ENCODE results near the gene GRID2IP. TPM values are rescaled to one million over a fixed set of nuclear protein-coding genes. Genes with fewer than 3 reads are reported as not detected.

Gene GRID2IP
- total and polyA plus RNA-seq, 2 donors from 2014 or later: 0.11 to 0.76 TPM

GRCh38 chr7:6482307-6482706, 69.0 kb downstream of the GRID2IP start:
- peak in 1 of 5 donors; percentile 19 for DNase-seq
- intact Hi-C loops (cut with DNase I): no loop called here
- Histone ChIP-seq H3K4me1 (ENCODE audit: control insufficient read depth in 2 of 3, insufficient read depth in 2 of 3, low read depth in 1 of 3, low read length in 3 of 3) (peaks cover 2 to 16% (median 15%) of the 10 kb centered on the region in 3 donors), H3K27ac (ENCODE audit: low read depth in 2 of 2, low read length in 2 of 2) (no peak overlapping the region), H3K9me3 (ENCODE audit: control insufficient read depth in 2 of 3, insufficient read depth in 1 of 3, low read length in 3 of 3) (no peaks in the 10 kb centered on the region), H3K36me3 (ENCODE audit: control insufficient read depth in 2 of 3, insufficient read depth in 3 of 3, low read length in 3 of 3) (peaks cover 0 to 6% (median 2%) of the 10 kb centered on the region in 3 donors), H3K27me3 (ENCODE audit: control insufficient read depth, insufficient read depth, low read length) (no peaks in the 10 kb centered on the region), H3K9ac (ENCODE audit: low read length in 3 of 3) (peak overlapping the region in 1 of 3 donors; percentile 5), H3K4me3 (ENCODE audit: low read length in 3 of 3) (peak overlapping the region; percentile 59 to 91 (median 91))
- no peak for FAIRE-seq
- no peak for TF ChIP-seq CTCF (IDR thresholded peaks at IDR 0.05; ENCODE audit: borderline replicate concordance, extremely low read depth, insufficient read depth)

DNA sequence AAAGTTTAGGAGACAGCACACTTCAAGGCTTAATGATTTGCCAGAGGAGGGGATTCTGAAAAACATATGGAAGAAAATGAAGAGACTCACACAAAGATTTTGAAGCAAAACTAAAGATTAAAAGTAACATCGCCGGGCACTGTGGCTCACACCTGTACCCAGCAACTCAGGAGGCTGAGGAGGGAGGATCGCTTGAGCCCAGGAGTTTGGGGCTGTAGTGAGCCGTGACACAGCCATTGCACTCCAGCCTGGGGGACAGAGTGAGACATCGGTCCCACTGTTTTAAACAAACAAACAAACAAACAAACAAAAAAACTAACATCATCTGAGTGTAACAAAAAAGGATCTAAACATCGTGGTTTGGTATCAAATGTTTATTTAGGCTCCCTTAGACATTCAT, 69.8 kb downstream of the GRID2IP start:
- peaks cover 2 to 21% (median 16%) of the 10 kb centered on the region in 3 donors for H3K4me1 ChIP-seq (ENCODE audit: control insufficient read depth in 2 of 3, insufficient read depth in 2 of 3, low read depth in 1 of 3, low read length in 3 of 3)
- H3K27ac ChIP-seq (ENCODE audit: low read depth in 2 of 2, low read length in 2 of 2): peak overlapping the region in 1 of 2 donors; percentile 18
- intact Hi-C loops (cut with DNase I): no loop called here
- no peak for TF ChIP-seq CTCF (IDR thresholded peaks at IDR 0.05; ENCODE audit: borderline replicate concordance, extremely low read depth, insufficient read depth)
- no peaks in the 10 kb centered on the region for H3K27me3 ChIP-seq (ENCODE audit: control insufficient read depth, insufficient read depth, low read length)
- peak overlapping the region in 1 of 3 donors; percentile 28 for H3K4me3 ChIP-seq (ENCODE audit: low read length in 3 of 3)
- FAIRE-seq: no peak
- DNase-seq: no peak
- no peak overlapping the region for H3K9ac ChIP-seq (ENCODE audit: low read length in 3 of 3)
- H3K9me3 ChIP-seq (ENCODE audit: control insufficient read depth in 2 of 3, insufficient read depth in 1 of 3, low read length in 3 of 3): no peaks in the 10 kb centered on the region
- peaks cover 0 to 6% (median 2%) of the 10 kb centered on the region in 3 donors for H3K36me3 ChIP-seq (ENCODE audit: control insufficient read depth in 2 of 3, insufficient read depth in 3 of 3, low read length in 3 of 3)

DNA sequence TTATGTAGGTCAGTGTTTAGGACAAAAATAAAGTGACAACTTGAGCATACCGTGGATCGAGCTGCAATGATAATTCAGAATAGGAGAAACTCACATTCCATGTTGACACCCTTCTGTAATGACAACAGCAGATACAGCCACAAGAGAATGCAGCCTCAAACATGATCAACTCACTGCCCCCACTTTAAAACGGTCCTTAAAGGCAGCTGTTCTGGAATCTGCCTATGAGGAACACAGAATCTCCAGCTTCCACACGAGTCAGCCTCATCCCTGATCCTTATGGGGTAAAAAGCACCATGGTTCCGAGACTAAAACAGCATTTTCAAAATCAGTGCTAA, 71.0 kb downstream of the GRID2IP start:
- Histone ChIP-seq H3K9me3 (ENCODE audit: control insufficient read depth in 2 of 3, insufficient read depth in 1 of 3, low read length in 3 of 3) (no peaks in the 10 kb centered on the region), H3K27ac (ENCODE audit: low read depth in 2 of 2, low read length in 2 of 2) (no peak overlapping the region), H3K27me3 (ENCODE audit: control insufficient read depth, insufficient read depth, low read length) (no peaks in the 10 kb centered on the region), H3K9ac (ENCODE audit: low read length in 3 of 3) (peak overlapping the region in 1 of 3 donors; percentile 8), H3K4me1 (ENCODE audit: control insufficient read depth in 2 of 3, insufficient read depth in 2 of 3, low read depth in 1 of 3, low read length in 3 of 3) (peaks cover 2 to 22% (median 16%) of the 10 kb centered on the region in 3 donors), H3K4me3 (ENCODE audit: low read length in 3 of 3) (peak overlapping the region in 2 of 3 donors; percentile 0), H3K36me3 (ENCODE audit: control insufficient read depth in 2 of 3, insufficient read depth in 3 of 3, low read length in 3 of 3) (peaks cover 0 to 6% (median 2%) of the 10 kb centered on the region in 3 donors)
- DNase-seq (no peak), FAIRE-seq (no peak)
- no peak for TF ChIP-seq CTCF (IDR thresholded peaks at IDR 0.05; ENCODE audit: borderline replicate concordance, extremely low read depth, insufficient read depth)
- intact Hi-C loops (cut with DNase I): no loop called here

DNA sequence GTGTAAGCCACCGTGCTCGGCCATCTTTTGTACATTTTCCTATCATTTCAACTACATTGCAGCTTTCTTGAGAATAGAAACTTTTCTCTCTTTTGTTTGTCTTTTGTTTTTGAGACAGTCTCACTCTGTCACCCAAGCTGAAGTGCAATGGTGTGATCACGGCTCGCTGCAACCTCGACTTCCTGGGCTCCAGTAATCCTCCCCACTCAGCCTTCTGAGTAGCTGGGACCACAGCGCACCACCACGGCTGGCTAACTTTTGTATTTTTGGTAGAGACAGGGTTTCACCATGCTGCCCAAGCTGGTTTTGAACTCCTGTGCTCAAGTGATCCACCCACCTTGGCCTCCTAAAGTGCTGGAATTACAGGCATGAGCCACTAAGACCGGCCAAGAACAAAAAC, 72.2 kb downstream of the GRID2IP start:
- H3K4me1 ChIP-seq (ENCODE audit: control insufficient read depth in 2 of 3, insufficient read depth in 2 of 3, low read depth in 1 of 3, low read length in 3 of 3): peaks cover 2 to 22% (median 16%) of the 10 kb centered on the region in 3 donors
- intact Hi-C loops (cut with DNase I): no loop called here
- no peak overlapping the region for H3K27ac ChIP-seq (ENCODE audit: low read depth in 2 of 2, low read length in 2 of 2)

More for the DNA sequence above, 72.2 kb downstream of the GRID2IP start:
- no peak for FAIRE-seq
- Histone ChIP-seq H3K9ac (ENCODE audit: low read length in 3 of 3) (no peak overlapping the region), H3K9me3 (ENCODE audit: control insufficient read depth in 2 of 3, insufficient read depth in 1 of 3, low read length in 3 of 3) (no peaks in the 10 kb centered on the region), H3K4me3 (ENCODE audit: low read length in 3 of 3) (no peak overlapping the region), H3K27me3 (ENCODE audit: control insufficient read depth, insufficient read depth, low read length) (no peaks in the 10 kb centered on the region), H3K36me3 (ENCODE audit: control insufficient read depth in 2 of 3, insufficient read depth in 3 of 3, low read length in 3 of 3) (peaks cover 0 to 16% (median 2%) of the 10 kb centered on the region in 3 donors)
- TF ChIP-seq CTCF (IDR thresholded peaks at IDR 0.05; ENCODE audit: borderline replicate concordance, extremely low read depth, insufficient read depth): no peak
- DNase-seq: no peak
